HL-60 (cell line): ENCODE data around the gene RAB44.

Source experiments
- DNase-seq, 2 experiments: peaks; one replicate each; pipeline ENCODE4 v3.0.0-alpha.2; 2010 to 2020; ENCODE audit warnings: low read depth in 1 of 2, low spot score in 1 of 2
- H3K27ac ChIP-seq: fragments of 250-450 bp; sonication (Bioruptor Pico); replicated peaks from 2 replicates; pipeline ENCODE4 v1.5.1; 2020; ENCODE audit warnings: mild to moderate bottlenecking, moderate library complexity
- H3K27me3 ChIP-seq: fragments of 250-450 bp; sonication (Bioruptor Pico); 2 replicates; pipeline ENCODE4 v1.5.1; 2021; ENCODE audit warnings: mild to moderate bottlenecking, moderate library complexity; ENCODE audit not compliant: insufficient read depth, poor library complexity, severe bottlenecking
- H3K4me3 ChIP-seq: replicated peaks from 2 replicates; pipeline ENCODE4 v1.5.1; 2011; ENCODE audit warnings: mild to moderate bottlenecking, control low read depth, low read length; ENCODE audit not compliant: insufficient read depth
- GABPA ChIP-seq: IDR thresholded peaks from 2 replicates; pipeline ENCODE4 v1.6.1; 2012; ENCODE audit warnings: low read depth
- POLR2AphosphoS5 ChIP-seq: IDR thresholded peaks from 2 replicates; pipeline ENCODE4 v1.6.1; 2012; ENCODE audit warnings: low read depth
- SPI1 ChIP-seq: IDR thresholded peaks from 2 replicates; pipeline ENCODE4 v1.6.1; 2012; ENCODE audit warnings: low read depth, mild to moderate bottlenecking, borderline replicate concordance
- TF ChIP-seq, protein P1 (sequence below): IDR thresholded peaks from 2 replicates; pipeline ENCODE4 v1.6.1; 2012; ENCODE audit warnings: low read depth; ENCODE audit not compliant: insufficient replicate concordance
- TF ChIP-seq, protein P2 (sequence below): IDR thresholded peaks from one replicate; pipeline ENCODE4 v1.5.1; 2011; ENCODE audit warnings: low read length, control low read depth, inconsistent platforms; ENCODE audit not compliant: insufficient read depth

Gene RAB44

DNA sequence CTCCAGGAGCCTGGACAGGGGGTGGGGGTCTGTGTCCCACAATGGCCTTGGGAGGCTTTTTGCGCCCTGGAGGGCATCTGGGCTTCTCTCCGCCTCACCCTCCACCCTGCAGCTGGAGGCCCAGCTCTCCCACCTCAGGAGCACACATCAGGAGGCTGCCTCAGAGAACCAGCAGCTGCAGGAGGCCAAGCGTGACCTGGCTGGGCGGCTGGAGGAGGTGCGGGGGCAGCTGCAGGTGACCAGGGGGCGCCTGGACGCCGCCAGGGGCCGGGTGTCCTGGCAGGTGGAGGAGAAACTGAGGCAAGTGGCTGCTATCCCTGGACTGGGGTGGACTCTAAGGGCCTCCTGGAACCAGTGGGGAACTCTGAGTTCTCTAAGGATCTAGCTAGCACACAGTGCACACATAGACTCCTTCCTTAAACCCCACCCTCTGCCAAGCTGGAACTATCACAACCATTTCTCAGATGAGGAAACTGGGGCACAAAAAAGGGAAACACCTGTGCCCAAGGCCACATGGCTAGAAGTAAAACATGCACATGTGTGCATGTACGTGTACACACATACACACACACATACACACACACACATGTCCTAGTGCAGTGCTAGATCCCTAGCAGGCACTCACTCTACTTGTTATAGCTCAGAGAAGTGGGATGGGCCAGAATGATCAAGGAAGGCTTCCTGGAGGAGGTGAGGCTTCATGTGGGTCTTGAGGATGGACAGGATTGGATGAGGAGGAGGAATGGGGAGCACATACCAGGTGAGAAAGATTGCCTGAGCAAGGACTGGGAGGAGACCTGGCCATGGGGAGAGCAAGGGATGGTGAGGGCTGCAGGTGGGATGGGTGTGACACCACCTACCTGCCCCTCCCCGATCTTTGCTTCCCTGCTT is 22.9 kb downstream of the RAB44 start:
- Histone ChIP-seq H3K4me3 (no peak overlapping the region), H3K27ac (no peak overlapping the region), H3K27me3 (no peaks in the 10 kb centered on the region)
- TF ChIP-seq, protein P1, sequence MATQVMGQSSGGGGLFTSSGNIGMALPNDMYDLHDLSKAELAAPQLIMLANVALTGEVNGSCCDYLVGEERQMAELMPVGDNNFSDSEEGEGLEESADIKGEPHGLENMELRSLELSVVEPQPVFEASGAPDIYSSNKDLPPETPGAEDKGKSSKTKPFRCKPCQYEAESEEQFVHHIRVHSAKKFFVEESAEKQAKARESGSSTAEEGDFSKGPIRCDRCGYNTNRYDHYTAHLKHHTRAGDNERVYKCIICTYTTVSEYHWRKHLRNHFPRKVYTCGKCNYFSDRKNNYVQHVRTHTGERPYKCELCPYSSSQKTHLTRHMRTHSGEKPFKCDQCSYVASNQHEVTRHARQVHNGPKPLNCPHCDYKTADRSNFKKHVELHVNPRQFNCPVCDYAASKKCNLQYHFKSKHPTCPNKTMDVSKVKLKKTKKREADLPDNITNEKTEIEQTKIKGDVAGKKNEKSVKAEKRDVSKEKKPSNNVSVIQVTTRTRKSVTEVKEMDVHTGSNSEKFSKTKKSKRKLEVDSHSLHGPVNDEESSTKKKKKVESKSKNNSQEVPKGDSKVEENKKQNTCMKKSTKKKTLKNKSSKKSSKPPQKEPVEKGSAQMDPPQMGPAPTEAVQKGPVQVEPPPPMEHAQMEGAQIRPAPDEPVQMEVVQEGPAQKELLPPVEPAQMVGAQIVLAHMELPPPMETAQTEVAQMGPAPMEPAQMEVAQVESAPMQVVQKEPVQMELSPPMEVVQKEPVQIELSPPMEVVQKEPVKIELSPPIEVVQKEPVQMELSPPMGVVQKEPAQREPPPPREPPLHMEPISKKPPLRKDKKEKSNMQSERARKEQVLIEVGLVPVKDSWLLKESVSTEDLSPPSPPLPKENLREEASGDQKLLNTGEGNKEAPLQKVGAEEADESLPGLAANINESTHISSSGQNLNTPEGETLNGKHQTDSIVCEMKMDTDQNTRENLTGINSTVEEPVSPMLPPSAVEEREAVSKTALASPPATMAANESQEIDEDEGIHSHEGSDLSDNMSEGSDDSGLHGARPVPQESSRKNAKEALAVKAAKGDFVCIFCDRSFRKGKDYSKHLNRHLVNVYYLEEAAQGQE, result no peak
- TF ChIP-seq, protein P2, sequence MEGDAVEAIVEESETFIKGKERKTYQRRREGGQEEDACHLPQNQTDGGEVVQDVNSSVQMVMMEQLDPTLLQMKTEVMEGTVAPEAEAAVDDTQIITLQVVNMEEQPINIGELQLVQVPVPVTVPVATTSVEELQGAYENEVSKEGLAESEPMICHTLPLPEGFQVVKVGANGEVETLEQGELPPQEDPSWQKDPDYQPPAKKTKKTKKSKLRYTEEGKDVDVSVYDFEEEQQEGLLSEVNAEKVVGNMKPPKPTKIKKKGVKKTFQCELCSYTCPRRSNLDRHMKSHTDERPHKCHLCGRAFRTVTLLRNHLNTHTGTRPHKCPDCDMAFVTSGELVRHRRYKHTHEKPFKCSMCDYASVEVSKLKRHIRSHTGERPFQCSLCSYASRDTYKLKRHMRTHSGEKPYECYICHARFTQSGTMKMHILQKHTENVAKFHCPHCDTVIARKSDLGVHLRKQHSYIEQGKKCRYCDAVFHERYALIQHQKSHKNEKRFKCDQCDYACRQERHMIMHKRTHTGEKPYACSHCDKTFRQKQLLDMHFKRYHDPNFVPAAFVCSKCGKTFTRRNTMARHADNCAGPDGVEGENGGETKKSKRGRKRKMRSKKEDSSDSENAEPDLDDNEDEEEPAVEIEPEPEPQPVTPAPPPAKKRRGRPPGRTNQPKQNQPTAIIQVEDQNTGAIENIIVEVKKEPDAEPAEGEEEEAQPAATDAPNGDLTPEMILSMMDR, result no peak
- peak in 1 of 2 experiments; percentile 30 for DNase-seq

DNA sequence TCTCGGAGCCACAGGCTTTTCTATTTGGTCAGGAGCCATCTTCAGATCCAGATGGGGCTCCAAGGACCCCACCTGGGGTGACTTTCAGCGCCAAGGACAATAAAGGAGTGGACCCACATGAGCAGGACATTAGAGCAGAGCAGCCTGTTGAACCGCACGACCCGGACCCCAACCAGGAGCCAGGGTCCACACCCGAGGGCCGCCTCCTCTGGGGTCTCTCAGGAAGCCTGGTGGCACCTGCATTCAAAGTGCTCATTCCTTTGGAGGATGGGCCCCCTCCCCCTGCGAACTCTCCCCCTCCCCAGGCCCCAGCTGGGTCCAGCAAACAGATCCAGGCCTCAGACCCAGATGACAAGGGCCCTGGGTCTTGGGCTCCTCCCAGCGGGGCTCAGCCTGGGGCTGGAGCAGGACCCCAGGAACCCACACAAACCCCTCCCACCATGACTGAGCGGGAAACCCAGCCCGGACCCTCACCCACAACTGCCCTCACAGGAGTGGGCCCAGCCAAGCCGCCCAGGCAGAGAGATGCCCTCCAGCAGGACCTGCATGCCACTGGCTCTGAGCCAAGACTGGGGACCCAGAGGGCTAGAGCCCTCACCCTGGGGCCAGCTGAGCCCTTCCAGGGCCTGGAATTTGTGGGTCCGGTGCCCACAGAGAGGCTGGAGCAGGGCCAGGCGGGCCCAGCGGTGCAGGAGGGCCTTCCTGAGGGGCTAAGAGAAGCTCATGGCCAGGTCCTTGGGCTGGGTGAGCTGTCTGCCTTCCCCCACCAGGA is 23.9 kb downstream of the RAB44 start:
- H3K27me3 ChIP-seq, result no peaks in the 10 kb centered on the region
- no peak for DNase-seq
- H3K27ac ChIP-seq, result no peak overlapping the region
- TF ChIP-seq, protein P1, result no peak
- TF ChIP-seq SPI1 (no peak), GABPA (no peak), POLR2AphosphoS5 (no peak)
- TF ChIP-seq, protein P2, result no peak
- H3K4me3 ChIP-seq, result no peak overlapping the region

DNA sequence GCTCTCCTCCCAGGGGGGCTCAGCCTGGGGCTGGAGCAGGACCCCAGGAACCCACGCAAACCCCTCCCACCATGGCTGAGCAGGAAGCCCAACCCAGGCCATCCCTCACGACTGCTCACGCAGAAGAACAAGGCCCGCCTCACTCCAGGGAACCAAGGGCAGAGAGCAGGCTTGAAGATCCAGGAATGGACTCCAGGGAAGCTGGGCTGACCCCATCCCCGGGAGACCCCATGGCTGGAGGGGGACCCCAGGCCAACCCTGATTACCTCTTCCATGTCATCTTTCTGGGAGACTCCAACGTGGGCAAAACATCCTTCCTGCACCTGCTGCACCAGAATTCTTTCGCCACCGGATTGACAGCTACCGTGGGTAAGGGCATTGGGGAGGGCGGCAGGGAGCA is 24.7 kb downstream of the RAB44 start:
- DNase-seq, result no peak
- no peak overlapping the region for H3K27ac ChIP-seq
- no peak overlapping the region for H3K4me3 ChIP-seq
- no peak for TF ChIP-seq GABPA
- TF ChIP-seq POLR2AphosphoS5, result no peak
- no peak for TF ChIP-seq SPI1
- TF ChIP-seq, protein P2, result no peak
- TF ChIP-seq, protein P1, result no peak
- H3K27me3 ChIP-seq, result no peaks in the 10 kb centered on the region
